ENCODE measurements around the gene CLMN.

GRCh38 chr14:95346266-95346665 is 26.6 kb upstream of the CLMN start:
- no peak for TF ChIP-seq EZH2 (IDR thresholded peaks at IDR 0.05)
- TF ChIP-seq CTCF (IDR thresholded peaks at IDR 0.05) = no peak
- TF ChIP-seq EZH2phosphoT487 (IDR thresholded peaks at IDR 0.05) = no peak

All from neural progenitor cell (in vitro differentiated cells).